ENCODE results near the gene SLC35E2B.
"Not testable (repeated sequence)": the region's sequence is repeated elsewhere in the genome, so short reads cannot be mapped to it uniquely, and the experiment has no call there.

GRCh38 chr1:1691443-1691842 is 1.2 kb downstream of the SLC35E2B start:
- TF ChIP-seq CTCF, POLR2A (IDR thresholded peaks at IDR 0.05): not testable (repeated sequence)

Data from upper lobe of left lung (tissue), 4 donors.